ENCODE results near the gene ZC3H13. TPM values are rescaled to one million over a fixed set of nuclear protein-coding genes. Genes with fewer than 3 reads are reported as not detected.

ZC3H13 gene
- total and polyA plus RNA-seq, 2 of the 8 experiments (the other 6 are each of a cell fraction or from before 2014, with no cell fraction given) = 5.1 to 57.8 TPM

GRCh38 chr13:46053162-46054012, 841 bp upstream of the ZC3H13 start (continued):
- no peak for TF ChIP-seq CHD7 (IDR thresholded peaks at IDR 0.05; ENCODE audit: insufficient replicate concordance, low read length)
- TF ChIP-seq ASH2L (IDR thresholded peaks at IDR 0.05; ENCODE audit: low read length) = no peak
- TF ChIP-seq CHD2 (IDR thresholded peaks at IDR 0.05; ENCODE audit: low read length) = no peak
- no peak for TF ChIP-seq SIX5 (IDR thresholded peaks at IDR 0.05; ENCODE audit: low read depth, low read length)
- no peak for TF ChIP-seq HDAC6 (IDR thresholded peaks at IDR 0.05; ENCODE audit: low read depth, low read length)

All from H1 (cell line).